HG02798 (cell line): ENCODE data around the gene LRP1.
"Not testable (repeated sequence)": the region's sequence is repeated elsewhere in the genome, so short reads cannot be mapped to it uniquely, and the experiment has no call there.

Experiments used
- ATAC-seq: cut with Tn5 transposase; IDR thresholded peaks from one replicate; pipeline ENCODE4 v1.9.1; 2021; ENCODE audit warnings: mild to moderate bottlenecking; ENCODE audit not compliant: unreplicated experiment, poor library complexity

LRP1 gene

GRCh38 chr12:57110104-57111030 lies 17.9 kb upstream of the LRP1 start:
- peak; percentile 46 for ATAC-seq

- peak; percentile 55 for ATAC-seq
Observed at GRCh38 chr12:57111031-57111734, 17.1 kb upstream of the LRP1 start, which contains the start of gene STAT6. Gene STAT6 (minus strand): TSS chr12:57111362. CDS start chr12:57108278, 3,084 bp downstream.

DNA sequence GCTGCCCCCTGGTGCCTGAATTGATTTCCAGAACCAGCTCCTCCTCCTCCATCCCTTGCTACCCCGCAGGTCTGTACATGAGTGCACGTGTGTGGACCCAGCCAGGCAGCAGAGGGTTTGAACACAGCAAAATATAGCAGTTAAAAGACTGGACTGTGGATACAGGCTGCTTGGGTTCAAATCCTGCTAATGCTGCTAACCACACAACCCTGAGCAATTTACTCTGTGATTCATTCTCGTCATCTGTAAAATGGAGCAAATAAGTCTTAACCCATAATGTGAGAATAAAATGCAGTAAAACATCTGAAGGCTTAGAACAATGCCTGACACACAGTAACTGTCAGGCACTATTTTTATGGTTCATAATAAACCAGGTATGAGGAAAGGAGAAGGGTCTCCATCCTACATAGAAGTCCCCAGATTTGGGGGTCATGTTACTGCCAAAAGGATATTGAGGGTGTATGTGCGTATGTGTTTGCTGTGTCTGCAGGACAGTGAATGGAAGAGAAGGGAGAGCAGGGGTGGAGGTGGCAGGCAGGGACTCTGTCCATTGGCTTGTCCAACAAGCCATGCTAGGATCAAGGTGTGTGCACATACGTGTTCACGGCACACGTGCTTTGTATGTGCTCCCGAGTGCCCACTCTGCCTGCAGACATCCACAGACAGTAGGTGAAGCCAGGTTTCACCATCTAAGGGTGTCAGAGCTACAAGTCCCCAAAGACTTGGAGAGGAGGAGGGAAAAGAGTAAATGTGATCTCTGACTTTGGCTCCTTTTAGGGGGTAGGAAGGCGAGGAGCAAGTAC lies 15.6 kb upstream of the LRP1 start:
- no peak for ATAC-seq

DNA sequence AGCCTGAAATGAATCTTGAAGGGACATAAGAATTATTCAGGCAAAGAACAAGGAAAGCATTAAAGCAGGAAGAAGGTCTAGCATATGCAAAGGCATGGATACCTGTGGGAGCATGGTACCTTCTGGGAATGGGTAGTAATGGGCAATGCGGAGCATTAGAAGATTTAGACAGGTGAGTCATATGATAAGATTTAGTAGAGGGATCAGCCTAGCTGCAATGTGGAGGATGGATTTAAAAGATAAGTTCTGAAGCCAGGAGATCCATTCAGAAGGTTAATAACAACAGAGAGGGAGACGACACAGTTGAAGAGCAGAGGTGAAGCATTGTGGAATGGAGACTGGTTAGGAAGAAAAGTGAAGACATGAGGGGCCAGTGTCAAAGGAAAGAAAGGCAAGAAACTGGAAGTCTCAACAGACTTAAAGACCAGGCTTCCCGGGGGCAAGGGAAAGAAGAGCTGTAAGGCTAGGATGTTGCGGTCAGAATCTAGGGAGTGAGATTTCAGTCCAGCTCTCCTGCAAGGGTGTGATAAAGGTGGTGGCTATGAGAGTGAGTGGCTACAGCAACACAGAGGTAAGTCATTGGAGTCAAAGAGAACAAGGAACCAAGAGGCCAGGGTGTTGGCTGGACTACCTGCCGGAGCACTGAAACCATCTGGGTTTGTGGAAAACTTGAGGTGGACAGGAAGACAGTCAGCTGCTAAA lies 11.6 kb upstream of the LRP1 start:
- no peak for ATAC-seq

DNA sequence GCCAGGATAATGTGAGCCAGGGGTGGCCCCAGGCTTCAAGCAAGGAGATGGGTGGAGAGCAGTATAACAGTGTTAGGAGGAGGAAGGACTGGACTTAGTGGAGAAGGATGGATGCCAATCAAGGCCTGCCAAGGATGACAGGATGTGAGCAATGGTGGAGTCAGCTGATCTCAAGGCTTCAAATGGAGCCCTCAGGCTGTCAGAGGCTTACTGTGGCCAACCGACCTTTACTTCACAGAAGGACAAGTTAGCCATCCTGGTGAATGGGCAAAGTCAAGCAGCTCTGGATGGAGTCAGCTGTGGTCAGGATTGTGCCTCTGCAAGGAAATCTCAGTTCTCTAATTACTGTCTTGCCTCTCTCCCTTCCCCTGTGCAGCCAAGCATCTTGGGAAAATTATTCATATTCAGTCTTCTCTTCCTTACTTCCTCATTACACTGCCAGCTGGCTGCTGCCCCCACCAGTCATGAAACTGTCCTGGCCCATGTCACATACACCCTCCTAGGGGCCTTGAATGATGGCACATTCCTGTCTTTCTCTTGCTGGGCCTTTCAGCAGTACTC lies 9.5 kb upstream of the LRP1 start:
- no peak for ATAC-seq

DNA sequence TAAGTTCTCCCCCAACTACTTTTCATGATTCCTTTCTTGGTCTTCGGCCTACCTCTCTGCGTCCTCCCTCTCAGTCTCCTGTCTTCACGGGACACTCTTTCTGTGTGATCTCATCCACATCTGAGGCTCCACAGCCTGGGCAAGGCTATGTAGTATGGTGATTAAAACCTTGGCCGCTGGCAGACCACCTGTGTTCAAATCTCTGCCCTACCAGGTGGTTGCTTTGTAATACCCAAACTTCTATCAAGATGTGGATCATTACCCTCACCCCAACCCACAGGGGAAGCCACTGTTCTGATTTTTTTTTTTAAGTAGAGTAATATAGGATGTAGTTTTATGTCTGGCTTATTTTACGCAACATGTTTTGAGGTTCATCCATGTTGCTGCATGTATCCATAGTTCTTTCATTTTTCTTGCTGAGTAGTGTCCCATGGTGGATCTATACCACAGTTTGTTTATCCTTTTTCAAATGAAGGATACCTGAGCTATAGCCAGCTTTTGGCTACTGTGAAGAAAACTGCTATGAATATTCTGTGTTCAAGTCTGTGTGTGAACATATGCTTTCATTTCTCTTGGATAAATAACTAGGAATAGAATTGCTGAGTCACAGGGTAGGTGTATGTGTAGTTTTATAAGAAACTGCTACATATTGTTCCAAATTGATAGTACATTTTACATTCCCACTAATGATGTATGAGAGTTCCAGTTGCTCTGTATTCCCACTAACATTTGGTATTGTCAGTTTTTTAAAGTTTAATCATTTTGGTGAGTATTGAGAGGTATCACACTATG lies 8.8 kb upstream of the LRP1 start:
- ATAC-seq: no peak

GRCh38 chr12:57120718-57121117 lies 7.6 kb upstream of the LRP1 start:
- ATAC-seq: not testable (repeated sequence)

- ATAC-seq: no peak
Observed at GRCh38 chr12:57123813-57124212, 4.5 kb upstream of the LRP1 start.

DNA sequence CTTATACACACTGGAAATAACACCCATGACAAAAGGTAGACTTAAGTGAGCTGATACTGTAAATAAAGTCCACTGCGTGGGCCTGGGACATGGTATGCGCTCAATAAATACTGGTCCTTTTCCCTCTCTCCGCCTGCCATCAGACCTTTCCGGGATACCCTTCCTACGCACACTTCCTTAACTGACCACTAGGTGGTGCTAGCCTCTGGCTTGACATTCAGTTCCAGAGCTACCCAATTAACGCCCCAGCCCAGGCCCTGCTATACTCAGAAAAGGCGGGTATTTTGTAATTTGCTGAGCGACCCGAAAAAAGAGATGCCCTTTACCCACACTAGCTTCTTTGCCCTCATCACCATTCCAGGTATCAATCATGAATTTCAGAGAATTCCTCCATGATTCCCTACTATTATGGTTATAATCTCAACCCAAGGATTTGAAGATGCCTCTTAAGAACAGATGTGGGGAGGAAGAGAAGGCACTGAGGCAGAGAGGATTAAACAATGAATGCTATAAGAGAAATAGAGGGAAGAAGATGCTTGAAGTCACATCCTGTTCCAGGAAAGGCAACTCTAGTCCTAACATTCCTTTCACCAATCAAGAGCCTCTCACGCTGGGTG lies 3.9 kb upstream of the LRP1 start:
- peak; percentile 65 for ATAC-seq

- no peak for ATAC-seq
Observed at GRCh38 chr12:57126061-57126460, 2.2 kb upstream of the LRP1 start.

DNA sequence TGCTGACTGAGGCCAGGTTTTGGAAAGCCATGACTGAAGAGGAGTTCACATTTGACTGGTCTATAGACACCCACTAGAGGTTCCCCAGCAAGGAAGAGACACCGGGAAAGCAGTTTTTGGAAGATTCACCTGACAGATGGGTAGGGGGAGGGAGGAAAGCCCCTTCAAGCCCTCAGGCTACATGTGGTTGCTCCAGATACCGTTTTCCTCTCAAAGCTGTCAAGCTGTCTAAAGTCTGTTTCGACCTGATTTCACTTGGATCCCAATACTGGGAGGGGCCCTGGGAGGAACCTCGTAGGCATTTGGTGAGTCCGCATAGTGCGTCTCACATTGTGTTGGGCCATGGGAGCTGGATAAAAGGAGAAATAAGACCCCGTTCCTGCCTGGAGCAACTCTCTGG lies 1.7 kb upstream of the LRP1 start:
- no peak for ATAC-seq

DNA sequence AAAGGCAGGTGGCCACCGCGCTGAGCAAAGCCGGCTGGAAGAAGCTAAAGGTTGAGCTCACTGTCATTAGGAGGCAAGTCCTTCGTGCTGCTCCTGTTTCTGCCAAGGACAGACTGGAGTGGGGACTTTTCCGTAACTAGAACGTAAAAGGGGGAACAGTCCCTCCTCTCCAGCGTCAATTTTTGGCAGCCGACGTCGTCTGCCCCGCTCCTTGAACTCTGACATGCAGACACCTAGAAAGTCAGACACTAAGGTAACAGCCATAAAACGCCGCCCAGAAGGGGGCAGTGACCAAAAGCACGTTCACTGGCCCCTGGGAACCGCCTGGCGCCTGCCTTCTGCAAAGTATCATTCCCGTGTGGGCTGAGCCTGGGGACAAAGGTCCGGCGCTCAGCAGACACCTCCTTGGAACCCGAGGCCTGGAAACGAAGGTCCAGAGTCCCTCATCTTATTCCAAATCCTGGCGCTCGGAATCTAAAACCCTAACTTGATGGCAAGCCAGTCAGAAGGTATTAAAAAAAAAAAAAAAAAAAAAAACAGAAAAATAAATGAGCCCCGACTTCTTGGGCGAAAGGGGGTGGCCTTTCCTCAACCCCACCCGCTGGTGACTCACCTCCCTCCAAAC lies 1.1 kb upstream of the LRP1 start:
- no peak for ATAC-seq

DNA sequence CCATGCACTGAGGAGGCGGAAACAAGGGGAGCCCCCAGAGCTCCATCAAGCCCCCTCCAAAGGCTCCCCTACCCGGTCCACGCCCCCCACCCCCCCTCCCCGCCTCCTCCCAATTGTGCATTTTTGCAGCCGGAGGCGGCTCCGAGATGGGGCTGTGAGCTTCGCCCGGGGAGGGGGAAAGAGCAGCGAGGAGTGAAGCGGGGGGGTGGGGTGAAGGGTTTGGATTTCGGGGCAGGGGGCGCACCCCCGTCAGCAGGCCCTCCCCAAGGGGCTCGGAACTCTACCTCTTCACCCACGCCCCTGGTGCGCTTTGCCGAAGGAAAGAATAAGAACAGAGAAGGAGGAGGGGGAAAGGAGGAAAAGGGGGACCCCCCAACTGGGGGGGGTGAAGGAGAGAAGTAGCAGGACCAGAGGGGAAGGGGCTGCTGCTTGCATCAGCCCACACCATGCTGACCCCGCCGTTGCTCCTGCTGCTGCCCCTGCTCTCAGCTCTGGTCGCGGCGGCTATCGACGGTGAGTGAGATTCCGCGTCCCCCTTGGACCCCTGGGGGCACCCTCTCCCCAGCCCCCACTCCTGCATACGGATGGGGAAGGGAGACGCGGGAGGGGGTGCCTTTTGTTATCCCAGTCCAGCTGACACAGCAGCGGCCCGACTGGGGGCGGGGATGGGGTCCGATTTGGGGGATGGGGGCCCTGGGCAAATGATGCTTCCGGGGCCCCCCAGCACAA lies 400 bp downstream of the LRP1 start:
- no peak for ATAC-seq

DNA sequence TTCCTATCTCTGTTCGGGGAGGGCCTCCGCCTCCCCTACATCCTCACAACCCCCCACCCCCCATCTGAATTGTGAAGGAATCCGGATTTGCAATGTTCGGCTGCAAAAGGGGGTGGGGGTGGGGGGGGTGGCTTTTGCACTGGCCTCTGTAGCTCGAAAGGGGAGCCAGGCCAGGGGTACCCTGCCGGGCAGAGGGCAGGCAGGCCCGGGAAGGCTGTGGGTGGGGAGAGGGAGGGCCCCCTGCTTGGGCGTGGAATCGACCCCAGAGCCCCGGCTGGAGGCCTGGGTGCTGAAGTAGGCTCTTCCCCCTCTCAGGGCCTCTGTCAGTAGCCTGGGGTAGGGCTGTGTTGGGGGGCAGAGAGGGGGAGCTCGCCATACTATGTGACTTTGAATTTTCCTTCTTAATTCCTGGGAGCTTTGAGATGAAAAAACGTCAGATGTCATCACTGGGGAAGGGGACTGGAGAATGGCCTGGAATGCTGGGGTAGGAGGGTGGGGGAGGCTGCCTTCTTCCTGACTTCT lies 1.1 kb downstream of the LRP1 start:
- no peak for ATAC-seq

DNA sequence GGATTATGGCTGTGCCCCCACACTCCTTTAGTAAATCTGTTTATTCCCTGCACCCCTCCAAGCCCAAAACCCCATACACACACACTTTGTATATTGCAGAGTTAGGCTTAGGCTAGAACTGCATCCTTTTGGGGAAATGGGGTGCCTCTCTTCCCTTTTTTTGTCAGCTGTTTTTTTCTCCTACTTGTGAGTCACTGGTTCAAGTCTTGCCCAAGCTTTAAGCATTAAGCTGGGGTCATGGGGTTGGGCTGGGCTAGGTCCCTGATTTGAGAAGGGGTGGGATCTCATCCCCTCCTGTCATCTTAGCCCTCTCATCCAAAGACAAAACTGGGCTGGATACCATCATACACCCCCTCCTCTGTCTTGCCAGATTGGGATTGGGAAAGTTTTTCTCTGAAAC lies 1.6 kb downstream of the LRP1 start:
- no peak for ATAC-seq

DNA sequence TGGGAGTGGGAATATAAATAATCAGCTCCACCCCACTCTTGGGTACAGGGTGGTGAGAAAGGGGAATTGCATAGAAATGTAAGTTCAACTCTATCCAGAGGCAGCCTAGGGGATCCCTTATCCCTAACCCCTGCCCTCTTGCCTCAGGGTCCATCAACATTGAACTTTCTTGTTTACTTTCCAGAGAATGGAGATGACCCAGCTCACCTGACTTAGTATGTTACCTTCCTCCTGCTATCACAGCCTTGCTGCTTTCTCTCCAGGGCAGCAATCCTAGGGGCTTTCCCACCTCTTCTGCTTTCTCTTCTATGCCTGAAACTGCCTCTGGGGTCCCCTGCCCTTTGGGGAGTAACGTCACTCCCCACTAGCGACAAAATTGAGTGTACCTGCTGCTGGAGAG lies 2.7 kb downstream of the LRP1 start:
- ATAC-seq: no peak
